GM12878 (cell line): Measurements from ENCODE around the gene FIBCD1. TPM values are rescaled to one million over a fixed set of nuclear protein-coding genes. Genes with fewer than 3 reads are reported as not detected.

ENCODE experiments used
- ATAC-seq: fragments of 200-7000 bp; cut with Tn5 transposase; 3 replicates; pipeline ENCODE4 v1.9.1; 2020; ENCODE audit warnings: mild to moderate bottlenecking, moderate library complexity
- BruUV-seq: library from RNA; stranded (reverse); fragments of 400-500 nt; replicated peaks from 2 replicates; lab custom pipeline; 2021; lab: Mats Ljungman, UMichigan
- CTCF ChIA-PET: fragments of 300-600 bp; sonication (Branson Sonifier 250); formaldehyde crosslinking; extraction: SDS; loops from one replicate; lab custom pipeline; 2021; ENCODE audit warnings: inconsistent platforms; lab: Yijun Ruan, JAX
- POLR2A ChIA-PET: fragments of 350-600 bp; formaldehyde crosslinking; extraction: SDS; loops from one replicate; lab custom pipeline; 2021; ENCODE audit warnings: inconsistent platforms; lab: Charles Lee
- RAD21 ChIA-PET: fragments of 300-600 bp; sonication (Branson Sonifier 250); formaldehyde crosslinking; loops from one replicate; lab custom pipeline; 2023; ENCODE audit warnings: antibody characterized with exemption; ENCODE audit not compliant: unreplicated experiment; lab: Charles Lee
- SMC1A ChIA-PET: fragments of 300-600 bp; sonication (Branson Sonifier 250); formaldehyde crosslinking; loops from one replicate; lab custom pipeline; 2023; ENCODE audit not compliant: unreplicated experiment, uncharacterized antibody; lab: Charles Lee
- DNase-seq: peaks from one replicate; pipeline ENCODE4 v3.0.0-alpha.2; 2011; ENCODE audit warnings: low read depth, low spot score
- FAIRE-seq: peaks from 3 replicates; lab custom pipeline; 2011; peaks lifted over from hg19 to GRCh38; lab: Jason Lieb, UNC
- H2AFZ ChIP-seq: 2 replicates; pipeline ENCODE4 v1.6.0; 2011; ENCODE audit warnings: low read depth, low read length, control low read depth; ENCODE audit not compliant: control insufficient read depth
- H3K27ac ChIP-seq: 2 replicates; pipeline ENCODE4 v1.5.1; 2011; ENCODE audit warnings: control low read depth; ENCODE audit not compliant: control insufficient read depth, insufficient read depth
- H3K27me3 ChIP-seq, 2 experiments: replicated peaks in 1 of 2; 2 replicates each; pipeline versions ENCODE4 v1.6.0 to v1.6.1; 2011; ENCODE audit warnings: low read length in 1 of 2; ENCODE audit not compliant: control insufficient read depth in 2 of 2, insufficient read depth in 2 of 2
- H3K36me3 ChIP-seq, 2 experiments: 2 replicates each; pipeline ENCODE4 v1.5.1; 2011; ENCODE audit warnings: low read length in 1 of 2; ENCODE audit not compliant: control insufficient read depth in 2 of 2, insufficient read depth in 2 of 2
- H3K4me1 ChIP-seq: 2 replicates; pipeline ENCODE4 v1.6.1; 2011; ENCODE audit warnings: mild to moderate bottlenecking, low read length, moderate library complexity, mixed read lengths; ENCODE audit not compliant: control insufficient read depth, insufficient read depth
- H3K4me2 ChIP-seq: 2 replicates; pipeline ENCODE4 v1.6.0; 2011; ENCODE audit warnings: control low read depth; ENCODE audit not compliant: control insufficient read depth, insufficient read depth
- H3K4me3 ChIP-seq: fragments of 200-600 bp; sonication (generic); 2 replicates; pipeline ENCODE4 v1.5.1; 2016
- H3K79me2 ChIP-seq: 2 replicates; pipeline ENCODE4 v1.6.0; 2011; ENCODE audit warnings: low read length; ENCODE audit not compliant: control insufficient read depth, insufficient read depth
- H3K9ac ChIP-seq: 2 replicates; pipeline ENCODE4 v1.8.0; 2011; ENCODE audit warnings: low read length, control low read depth, mixed read lengths; ENCODE audit not compliant: control insufficient read depth, insufficient read depth
- H3K9me3 ChIP-seq: replicated peaks from 3 replicates; pipeline ENCODE4 v1.5.1; 2011; ENCODE audit warnings: mild to moderate bottlenecking, low read length; ENCODE audit not compliant: control insufficient read depth, insufficient read depth
- H4K20me1 ChIP-seq: 2 replicates; pipeline ENCODE4 v1.6.0; 2011; ENCODE audit not compliant: control insufficient read depth, insufficient read depth
- CREM ChIP-seq: IDR thresholded peaks from 2 replicates; pipeline ENCODE4 v1.6.1; 2014; ENCODE audit warnings: antibody characterized with exemption, low read depth
- DPF2 ChIP-seq: fragments of 450-650 bp; IDR thresholded peaks from 2 replicates; pipeline ENCODE4 v1.6.1; 2017; ENCODE audit warnings: mild to moderate bottlenecking
- NR2F1 ChIP-seq: fragments of 450-650 bp; conservative IDR thresholded peaks from 2 replicates; pipeline ENCODE4 v1.6.1; 2017; ENCODE audit warnings: mild to moderate bottlenecking
- SIX5 ChIP-seq: IDR thresholded peaks from 2 replicates; pipeline ENCODE4 v1.6.1; 2011; ENCODE audit warnings: mild to moderate bottlenecking, low read depth, low read length, moderate library complexity; ENCODE audit not compliant: severe bottlenecking
- SPI1 ChIP-seq: IDR thresholded peaks from 2 replicates; pipeline ENCODE4 v1.6.1; 2011; ENCODE audit warnings: low read depth, mild to moderate bottlenecking, low read length, moderate library complexity, borderline replicate concordance; ENCODE audit not compliant: insufficient read depth
- ZBED1 ChIP-seq: IDR thresholded peaks from 2 replicates; pipeline ENCODE4 v1.6.1; 2016; ENCODE audit warnings: borderline replicate concordance
- WGBS: methylation state at CpG from one replicate; pipeline ENCODE4 v1.1.6; 2016; ENCODE audit warnings: low lambda C conversion rate; ENCODE audit not compliant: insufficient replicate concordance, insufficient coverage; ENCODE audit errors: missing lambda C conversion rate; 5-methylcytosine and 5-hydroxymethylcytosine counted together
- in situ Hi-C: fragments of 300-500 bp; cut with MboI; formaldehyde crosslinking; loops from 9 replicates; pipeline ENCODE4 v1.14.3; 2018; ENCODE audit warnings: mixed read lengths
- intact Hi-C: fragments of 100-400 bp; cut with micrococcal nuclease; formaldehyde crosslinking; loops from one replicate; pipeline ENCODE4 v1.14.2; 2022; ENCODE audit not compliant: unreplicated experiment
- polyA plus RNA-seq, 11 experiments: library from polyadenylated mRNA; depleted of rRNA in 4 of 11; unstranded in 6 of 11; stranded (reverse) in 5 of 11; fragments of >200 nt; fragmentation: Nextera tagmentation in 4 of 11; fragmentation: Illumina TruSeq in 1 of 11; extraction: Ambion mirVana in 4 of 11; extraction: Trizol in 1 of 11; gene quantifications; 1 replicate in 1 of 11; 2 replicates in 10 of 11; pipeline versions ENCODE4 v1.2.1 to v1.2.3, GENCODE V29; 2011 to 2016; ENCODE audit warnings: inconsistent platforms in 2 of 11, missing spikeins in 2 of 11, low read depth in 1 of 11
- total RNA-seq, 4 experiments: library from RNA; depleted of rRNA in 3 of 4; stranded (reverse); fragments of >200 nt in 3 of 4; fragmentation: Illumina TruSeq in 1 of 4; extraction: Trizol in 1 of 4; gene quantifications; 2 replicates each; pipeline versions ENCODE4 v1.2.1 to v1.2.3, GENCODE V29; 2013 to 2021
- TF ChIP-seq, protein P1 (sequence below): IDR thresholded peaks from 2 replicates; pipeline ENCODE4 v1.6.1; 2012; ENCODE audit warnings: low read length, inconsistent platforms
- TF ChIP-seq, protein P2 (sequence below): fragments of 450-650 bp; IDR thresholded peaks from 2 replicates; pipeline ENCODE4 v1.6.1; 2018; ENCODE audit warnings: borderline replicate concordance, mild to moderate bottlenecking; ENCODE audit not compliant: partially characterized antibody
- TF ChIP-seq, protein P3 (sequence below): fragments of 450-650 bp; IDR thresholded peaks from 2 replicates; pipeline ENCODE4 v1.6.1; 2016; ENCODE audit warnings: mild to moderate bottlenecking
- TF ChIP-seq, protein P4 (sequence below): fragments of 450-650 bp; IDR thresholded peaks from 2 replicates; pipeline ENCODE4 v1.6.1; 2017; ENCODE audit warnings: mild to moderate bottlenecking, moderate library complexity
- TF ChIP-seq, protein P5 (sequence below): IDR thresholded peaks from 2 replicates; pipeline ENCODE4 v1.6.1; 2012; ENCODE audit warnings: low read depth, low read length, improper control_type of control experiment

FIBCD1 gene
- total and polyA plus RNA-seq, 10 of the 15 experiments (the other 5 are each of a cell fraction or from before 2014, with no cell fraction given), result 0.04 to 0.95 (median 0.25) TPM; not detected in 6

DNA sequence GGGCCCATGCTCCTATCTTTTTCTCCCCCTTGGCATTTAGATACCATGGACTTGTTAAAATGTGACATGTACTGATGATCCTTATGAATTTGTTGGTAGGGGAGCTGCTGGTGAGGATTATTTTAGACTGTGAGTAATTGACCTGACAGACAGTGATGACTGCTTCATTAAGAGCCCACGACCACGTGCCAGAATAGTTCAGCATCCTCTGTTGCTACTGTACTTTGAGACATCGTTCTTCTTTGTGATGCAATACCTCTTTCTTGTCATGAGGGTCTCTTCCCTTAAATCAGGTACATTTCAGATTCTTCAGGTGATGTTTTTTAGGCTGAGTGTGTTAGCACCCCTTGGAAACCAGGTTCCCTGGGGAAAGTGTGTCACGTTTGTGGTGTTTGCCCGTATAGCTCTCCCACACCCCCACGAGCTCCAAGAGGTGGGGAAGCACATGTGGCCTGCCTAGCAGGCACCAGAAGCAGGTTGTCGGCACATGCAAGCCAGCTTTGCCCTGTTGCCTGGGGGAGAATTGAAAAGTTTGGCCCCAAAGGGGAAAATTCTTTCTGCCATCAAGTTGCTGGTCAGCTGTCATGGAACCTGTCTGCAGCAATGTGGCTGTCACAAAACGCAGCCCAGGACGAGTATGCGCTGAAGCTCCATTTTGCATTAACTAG lies 67.5 kb downstream of the FIBCD1 start:
- intact Hi-C loops (no loop called here), in situ Hi-C loops (loop anchor here (5.0 kb wide), 1 partner anchor 171 kb away; no protein-coding TSS in a partner anchor)
- no peaks in the 10 kb centered on the region for H3K27me3 ChIP-seq
- no peaks in the 10 kb centered on the region for H3K9me3 ChIP-seq
- H3K36me3 ChIP-seq, result peaks cover 18 to 29% of the 10 kb centered on the region in 2 experiments
- ChIA-PET RAD21 (interaction anchor here (1.6 to 3.4 kb wide), 3 partner anchors 55 to 174 kb away, joined by 3 to 33 read pairs (median 29); no protein-coding TSS in a partner anchor), CTCF (interaction anchor here (0.7 to 7.0 kb wide), 5 partner anchors 63 to 170 kb away, joined by 3 to 89 read pairs (median 11); partner anchors contain the start of gene FIBCD1), SMC1A (interaction anchor here (0.9 to 3.7 kb wide), 5 partner anchors 56 to 169 kb away, joined by 3 to 20 read pairs (median 4); no protein-coding TSS in a partner anchor), POLR2A (no interaction called here)
- 0 out of 2 replicates have a peak overlapping the region, but pooled peaks have one; percentile 7 for H3K27ac ChIP-seq
- ATAC-seq (peak; percentile 33), DNase-seq (no peak), FAIRE-seq (no peak)
- H4K20me1 ChIP-seq, result peaks cover 8% of the 10 kb centered on the region; the same call in 1 of the 2 replicates
- no peak overlapping the region for H3K4me3 ChIP-seq
- 0 out of 2 replicates have a peak overlapping the region, but pooled peaks have one; percentile 7 for H3K4me2 ChIP-seq
- 69% methylated on average over 10 of the region's 10 CpGs for WGBS
- BruUV-seq, result no TSS peak
- no peaks in the 10 kb centered on the region for H3K79me2 ChIP-seq
- peaks cover 25% of the 10 kb centered on the region for H3K4me1 ChIP-seq
- H3K9ac ChIP-seq, result no peak overlapping the region
- H2AFZ ChIP-seq, result no peak overlapping the region
- TF ChIP-seq, protein P1, sequence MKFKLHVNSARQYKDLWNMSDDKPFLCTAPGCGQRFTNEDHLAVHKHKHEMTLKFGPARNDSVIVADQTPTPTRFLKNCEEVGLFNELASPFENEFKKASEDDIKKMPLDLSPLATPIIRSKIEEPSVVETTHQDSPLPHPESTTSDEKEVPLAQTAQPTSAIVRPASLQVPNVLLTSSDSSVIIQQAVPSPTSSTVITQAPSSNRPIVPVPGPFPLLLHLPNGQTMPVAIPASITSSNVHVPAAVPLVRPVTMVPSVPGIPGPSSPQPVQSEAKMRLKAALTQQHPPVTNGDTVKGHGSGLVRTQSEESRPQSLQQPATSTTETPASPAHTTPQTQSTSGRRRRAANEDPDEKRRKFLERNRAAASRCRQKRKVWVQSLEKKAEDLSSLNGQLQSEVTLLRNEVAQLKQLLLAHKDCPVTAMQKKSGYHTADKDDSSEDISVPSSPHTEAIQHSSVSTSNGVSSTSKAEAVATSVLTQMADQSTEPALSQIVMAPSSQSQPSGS, result no peak
- TF ChIP-seq, protein P2, sequence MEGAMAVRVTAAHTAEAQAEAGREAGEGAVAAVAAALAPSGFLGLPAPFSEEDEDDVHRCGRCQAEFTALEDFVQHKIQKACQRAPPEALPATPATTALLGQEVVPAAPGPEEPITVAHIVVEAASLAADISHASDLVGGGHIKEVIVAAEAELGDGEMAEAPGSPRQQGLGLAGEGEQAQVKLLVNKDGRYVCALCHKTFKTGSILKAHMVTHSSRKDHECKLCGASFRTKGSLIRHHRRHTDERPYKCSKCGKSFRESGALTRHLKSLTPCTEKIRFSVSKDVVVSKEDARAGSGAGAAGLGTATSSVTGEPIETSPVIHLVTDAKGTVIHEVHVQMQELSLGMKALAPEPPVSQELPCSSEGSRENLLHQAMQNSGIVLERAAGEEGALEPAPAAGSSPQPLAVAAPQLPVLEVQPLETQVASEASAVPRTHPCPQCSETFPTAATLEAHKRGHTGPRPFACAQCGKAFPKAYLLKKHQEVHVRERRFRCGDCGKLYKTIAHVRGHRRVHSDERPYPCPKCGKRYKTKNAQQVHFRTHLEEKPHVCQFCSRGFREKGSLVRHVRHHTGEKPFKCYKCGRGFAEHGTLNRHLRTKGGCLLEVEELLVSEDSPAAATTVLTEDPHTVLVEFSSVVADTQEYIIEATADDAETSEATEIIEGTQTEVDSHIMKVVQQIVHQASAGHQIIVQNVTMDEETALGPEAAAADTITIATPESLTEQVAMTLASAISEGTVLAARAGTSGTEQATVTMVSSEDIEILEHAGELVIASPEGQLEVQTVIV, result no peak
- TF ChIP-seq NR2F1 (peak; percentile 7; the same call in 1 of the 2 replicates), ZBED1 (no peak), DPF2 (no peak), SIX5 (no peak), SPI1 (no peak), CREM (no peak)
- TF ChIP-seq, protein P3, sequence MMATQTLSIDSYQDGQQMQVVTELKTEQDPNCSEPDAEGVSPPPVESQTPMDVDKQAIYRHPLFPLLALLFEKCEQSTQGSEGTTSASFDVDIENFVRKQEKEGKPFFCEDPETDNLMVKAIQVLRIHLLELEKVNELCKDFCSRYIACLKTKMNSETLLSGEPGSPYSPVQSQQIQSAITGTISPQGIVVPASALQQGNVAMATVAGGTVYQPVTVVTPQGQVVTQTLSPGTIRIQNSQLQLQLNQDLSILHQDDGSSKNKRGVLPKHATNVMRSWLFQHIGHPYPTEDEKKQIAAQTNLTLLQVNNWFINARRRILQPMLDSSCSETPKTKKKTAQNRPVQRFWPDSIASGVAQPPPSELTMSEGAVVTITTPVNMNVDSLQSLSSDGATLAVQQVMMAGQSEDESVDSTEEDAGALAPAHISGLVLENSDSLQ, result 0 out of 2 replicates have a peak, but pooled peaks have one; percentile 17
- TF ChIP-seq, protein P4, sequence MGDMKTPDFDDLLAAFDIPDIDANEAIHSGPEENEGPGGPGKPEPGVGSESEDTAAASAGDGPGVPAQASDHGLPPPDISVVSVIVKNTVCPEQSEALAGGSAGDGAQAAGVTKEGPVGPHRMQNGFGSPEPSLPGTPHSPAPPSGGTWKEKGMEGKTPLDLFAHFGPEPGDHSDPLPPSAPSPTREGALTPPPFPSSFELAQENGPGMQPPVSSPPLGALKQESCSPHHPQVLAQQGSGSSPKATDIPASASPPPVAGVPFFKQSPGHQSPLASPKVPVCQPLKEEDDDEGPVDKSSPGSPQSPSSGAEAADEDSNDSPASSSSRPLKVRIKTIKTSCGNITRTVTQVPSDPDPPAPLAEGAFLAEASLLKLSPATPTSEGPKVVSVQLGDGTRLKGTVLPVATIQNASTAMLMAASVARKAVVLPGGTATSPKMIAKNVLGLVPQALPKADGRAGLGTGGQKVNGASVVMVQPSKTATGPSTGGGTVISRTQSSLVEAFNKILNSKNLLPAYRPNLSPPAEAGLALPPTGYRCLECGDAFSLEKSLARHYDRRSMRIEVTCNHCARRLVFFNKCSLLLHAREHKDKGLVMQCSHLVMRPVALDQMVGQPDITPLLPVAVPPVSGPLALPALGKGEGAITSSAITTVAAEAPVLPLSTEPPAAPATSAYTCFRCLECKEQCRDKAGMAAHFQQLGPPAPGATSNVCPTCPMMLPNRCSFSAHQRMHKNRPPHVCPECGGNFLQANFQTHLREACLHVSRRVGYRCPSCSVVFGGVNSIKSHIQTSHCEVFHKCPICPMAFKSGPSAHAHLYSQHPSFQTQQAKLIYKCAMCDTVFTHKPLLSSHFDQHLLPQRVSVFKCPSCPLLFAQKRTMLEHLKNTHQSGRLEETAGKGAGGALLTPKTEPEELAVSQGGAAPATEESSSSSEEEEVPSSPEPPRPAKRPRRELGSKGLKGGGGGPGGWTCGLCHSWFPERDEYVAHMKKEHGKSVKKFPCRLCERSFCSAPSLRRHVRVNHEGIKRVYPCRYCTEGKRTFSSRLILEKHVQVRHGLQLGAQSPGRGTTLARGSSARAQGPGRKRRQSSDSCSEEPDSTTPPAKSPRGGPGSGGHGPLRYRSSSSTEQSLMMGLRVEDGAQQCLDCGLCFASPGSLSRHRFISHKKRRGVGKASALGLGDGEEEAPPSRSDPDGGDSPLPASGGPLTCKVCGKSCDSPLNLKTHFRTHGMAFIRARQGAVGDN, result no peak
- TF ChIP-seq, protein P5, sequence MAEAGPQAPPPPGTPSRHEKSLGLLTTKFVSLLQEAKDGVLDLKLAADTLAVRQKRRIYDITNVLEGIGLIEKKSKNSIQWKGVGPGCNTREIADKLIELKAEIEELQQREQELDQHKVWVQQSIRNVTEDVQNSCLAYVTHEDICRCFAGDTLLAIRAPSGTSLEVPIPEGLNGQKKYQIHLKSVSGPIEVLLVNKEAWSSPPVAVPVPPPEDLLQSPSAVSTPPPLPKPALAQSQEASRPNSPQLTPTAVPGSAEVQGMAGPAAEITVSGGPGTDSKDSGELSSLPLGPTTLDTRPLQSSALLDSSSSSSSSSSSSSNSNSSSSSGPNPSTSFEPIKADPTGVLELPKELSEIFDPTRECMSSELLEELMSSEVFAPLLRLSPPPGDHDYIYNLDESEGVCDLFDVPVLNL, result no peak
